Hepatic stellate cell (primary cell): ENCODE data around the gene CES1.
"Not testable (repeated sequence)": the region's sequence is repeated elsewhere in the genome, so short reads cannot be mapped to it uniquely, and the experiment has no call there.

Experiments
- DNase-seq: peaks from one replicate; pipeline ENCODE4 v3.0.0; 2011; ENCODE audit warnings: low spot score

Gene CES1

DNA sequence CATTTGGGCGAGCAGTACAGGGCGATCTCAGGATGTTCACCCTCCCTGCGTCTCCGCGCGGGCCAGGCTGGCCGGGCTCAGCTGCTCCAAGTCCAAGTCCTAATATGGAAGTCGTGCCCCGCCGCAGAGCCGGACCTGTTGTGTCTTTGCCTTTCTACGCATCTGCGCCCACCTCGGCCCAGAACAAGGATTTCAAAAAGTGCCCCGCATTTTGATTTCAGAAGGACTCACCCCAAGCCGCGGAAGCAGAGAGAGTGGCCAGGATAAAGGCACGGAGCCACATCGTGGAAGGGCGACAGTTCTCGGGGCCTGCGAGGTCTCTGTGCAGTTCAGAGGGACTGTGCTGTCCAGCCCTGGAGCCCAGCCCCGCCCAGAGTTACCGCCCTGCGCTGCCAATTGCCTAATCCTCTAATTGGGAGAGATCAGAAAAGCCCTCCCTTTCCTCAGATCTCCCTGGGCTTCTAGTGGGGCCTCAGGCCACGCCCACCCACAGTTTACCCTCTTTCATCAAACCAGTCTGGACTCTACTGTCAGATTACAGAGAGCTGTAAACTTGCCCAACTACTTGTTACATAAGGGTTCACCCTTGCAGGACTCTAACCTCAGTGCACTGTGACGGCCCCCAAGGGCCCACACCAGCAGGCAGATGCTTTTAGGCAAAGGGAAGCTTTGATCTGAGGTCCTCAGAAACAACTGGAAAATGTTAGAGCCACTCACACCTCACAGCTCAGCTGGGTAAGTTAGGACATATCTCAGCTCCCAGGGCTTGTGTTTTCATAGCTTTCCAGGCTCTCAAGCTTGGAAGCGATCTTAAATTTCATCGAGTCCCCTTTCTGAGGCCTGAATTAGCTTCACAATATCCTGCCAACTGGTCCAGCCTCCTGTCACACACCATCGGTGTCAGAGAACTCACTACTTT lies at the start of gene CES1:
Gene CES1 (minus strand): TSS at position 324 of the 919 bp plus-strand sequence. CDS start 41 bp downstream, at position 283.
- DNase-seq: no peak

DNA sequence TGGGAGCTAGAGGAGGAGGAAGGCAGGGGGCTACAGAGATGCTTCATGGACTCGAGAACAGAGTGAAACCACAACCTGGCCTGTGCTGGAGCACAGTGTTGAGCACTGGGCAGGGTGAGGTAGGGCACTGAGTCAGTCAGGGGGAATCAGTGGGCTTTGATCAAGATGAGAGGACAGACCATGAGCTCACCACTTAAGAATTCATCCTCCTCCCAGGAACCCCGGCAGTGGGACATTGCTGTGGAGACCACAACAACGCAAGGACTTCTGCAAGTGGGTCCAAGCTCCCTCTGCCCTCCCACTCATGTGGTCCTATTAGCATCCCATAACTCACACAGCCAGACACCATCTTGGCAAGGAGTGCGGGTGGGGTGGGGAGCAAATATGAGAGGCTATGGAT lies 44.0 kb upstream of the CES1 start:
- no peak for DNase-seq

DNA sequence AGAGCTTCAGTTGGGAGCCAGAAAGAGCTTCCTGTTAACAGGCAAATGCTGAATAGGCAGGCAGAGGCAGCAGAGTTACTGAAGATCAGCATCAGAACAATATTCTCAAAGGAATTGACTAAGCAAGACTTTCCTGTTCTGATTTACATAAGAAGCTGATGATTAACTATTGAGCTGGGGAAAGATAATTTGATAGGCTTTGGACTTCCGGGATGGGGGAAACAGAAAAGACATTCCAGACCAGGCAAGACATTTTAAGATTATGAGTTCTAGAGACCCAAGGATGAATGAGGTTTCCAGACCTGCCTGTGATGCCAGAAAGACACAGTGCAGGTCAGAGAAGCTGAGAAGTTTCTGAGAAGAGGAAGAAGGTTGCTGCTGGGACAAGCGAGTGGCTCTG lies 42.4 kb upstream of the CES1 start, which contains the start of gene CES5A:
Gene CES5A (minus strand): TSS at position 101 of the 400 bp plus-strand sequence. CDS start 152 bp downstream, outside the sequence.
- no peak for DNase-seq

DNA sequence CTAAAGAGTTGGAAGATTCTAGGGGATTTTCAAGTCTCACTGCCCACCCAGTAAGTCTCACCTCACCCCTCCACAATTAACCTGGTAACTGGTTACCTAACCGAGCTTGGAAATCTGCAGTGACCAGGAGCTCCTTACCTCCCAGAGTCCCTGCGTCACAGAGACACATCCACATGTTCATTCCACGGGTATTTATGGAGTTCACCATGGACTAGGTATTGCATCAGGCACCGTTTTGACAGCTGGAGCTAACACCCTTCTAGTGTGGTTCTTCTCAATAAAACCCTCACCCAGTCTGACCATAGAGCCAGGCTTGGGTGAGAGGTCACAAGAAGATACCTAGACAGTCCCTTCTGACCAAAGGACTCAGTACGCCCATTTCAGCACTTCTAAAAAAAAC lies 40.2 kb upstream of the CES1 start:
- DNase-seq: no peak

DNA sequence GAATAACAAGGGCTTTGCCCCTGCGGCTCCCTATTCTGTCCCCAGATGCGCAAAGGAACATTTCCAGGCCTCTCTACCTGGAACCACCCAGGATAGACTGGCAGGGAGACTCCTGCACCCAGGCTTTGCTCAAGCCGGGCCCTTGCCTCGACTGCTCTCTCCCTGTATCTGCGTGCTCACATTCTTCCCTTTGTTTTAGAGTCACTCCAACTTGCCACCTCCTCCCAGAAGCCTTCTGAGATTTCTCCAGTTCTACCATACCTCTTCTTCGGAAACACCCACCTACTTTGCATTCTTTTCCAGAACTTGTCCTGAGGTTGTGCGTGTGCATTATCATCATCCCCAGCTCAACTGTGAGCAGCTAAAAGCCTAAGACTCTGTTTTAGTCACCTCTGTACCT lies 39.2 kb upstream of the CES1 start:
- no peak for DNase-seq

DNA sequence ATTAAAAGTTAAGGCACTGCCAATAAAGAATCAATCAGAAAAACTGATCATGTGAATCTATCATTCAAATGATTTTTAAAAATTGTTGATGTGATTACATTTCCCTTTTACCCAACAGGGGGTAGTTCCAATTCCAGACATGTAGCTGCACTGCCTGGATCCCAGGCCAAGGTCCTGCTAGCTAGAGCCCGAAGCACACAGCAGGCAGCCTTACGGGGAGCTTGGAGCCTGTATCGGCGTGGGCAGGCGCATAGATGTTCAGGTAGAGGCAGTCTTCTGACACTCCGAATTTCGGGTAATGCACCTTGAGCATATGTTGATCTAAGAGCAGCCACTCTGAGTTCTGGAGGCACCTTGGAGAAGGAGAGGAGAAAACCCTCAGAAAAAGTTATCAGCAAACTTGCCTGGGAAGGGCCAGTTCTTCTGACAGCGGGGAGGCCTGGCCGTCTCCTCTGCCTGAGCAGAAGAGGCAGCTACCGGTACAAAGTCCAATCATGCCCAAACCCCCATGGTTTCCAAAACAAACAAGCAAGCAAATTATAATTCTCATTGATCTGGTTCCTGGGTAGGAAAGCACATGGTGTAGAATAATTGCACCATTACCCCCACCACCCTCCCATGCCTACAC lies 38.6 kb upstream of the CES1 start:
- no peak for DNase-seq

DNA sequence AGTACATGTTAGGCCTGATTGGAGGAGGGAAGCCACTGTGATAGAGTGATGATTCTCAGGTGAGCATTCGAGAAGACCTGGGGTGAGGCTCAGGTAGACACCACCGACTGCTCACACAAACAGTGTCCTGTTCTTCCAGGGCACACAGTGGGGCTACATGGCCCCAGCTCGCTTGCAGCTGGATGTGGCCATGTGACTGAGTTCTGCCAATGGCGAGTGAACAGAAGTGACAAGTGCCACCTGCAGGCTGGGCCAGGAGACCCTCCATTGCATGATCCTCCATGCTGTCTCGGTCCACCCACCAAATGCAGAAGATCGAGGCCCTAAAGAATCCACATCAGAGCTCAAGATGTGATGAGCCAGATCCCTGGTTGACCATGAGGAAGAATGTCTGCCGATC lies 36.1 kb upstream of the CES1 start:
- no peak for DNase-seq

DNA sequence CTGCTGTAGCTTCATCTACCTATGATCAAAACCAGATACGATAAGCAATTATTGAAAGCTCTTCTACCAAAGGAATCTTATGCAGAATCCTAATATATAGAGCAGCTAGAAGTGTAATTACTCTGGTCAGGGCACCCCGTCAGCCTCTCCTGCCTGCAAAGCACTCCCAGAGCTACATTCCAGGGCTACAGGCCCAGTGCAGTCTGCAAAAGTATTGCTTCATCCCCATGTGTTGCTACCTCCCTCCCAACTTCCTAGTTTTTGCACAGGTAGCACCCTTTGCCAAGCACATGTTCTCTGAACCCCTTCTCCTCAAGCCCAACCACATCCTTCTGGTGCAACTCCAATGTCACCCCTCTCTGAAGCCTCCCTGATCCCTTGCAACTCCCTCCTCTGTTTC lies 35.2 kb upstream of the CES1 start:
- DNase-seq: no peak

DNA sequence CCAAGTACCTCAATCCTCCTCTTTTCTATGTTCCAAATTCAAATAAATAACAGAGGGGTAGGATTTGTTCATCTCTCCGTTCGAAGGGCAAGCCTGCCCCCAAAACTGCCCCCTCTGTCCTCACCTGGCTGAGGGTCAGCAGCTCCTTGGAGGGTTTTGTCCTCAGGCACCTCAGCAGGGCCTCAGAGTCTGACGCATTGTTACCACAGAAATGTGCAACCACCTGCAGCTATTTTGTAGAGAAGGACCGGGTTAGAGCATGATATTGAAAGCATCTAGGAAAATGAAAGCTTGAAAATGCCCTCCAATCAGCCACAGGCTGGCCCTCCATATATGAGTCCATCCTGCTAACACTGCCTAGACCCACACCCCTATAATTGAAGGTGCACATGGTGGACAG lies 28.4 kb upstream of the CES1 start:
- no peak for DNase-seq

DNA sequence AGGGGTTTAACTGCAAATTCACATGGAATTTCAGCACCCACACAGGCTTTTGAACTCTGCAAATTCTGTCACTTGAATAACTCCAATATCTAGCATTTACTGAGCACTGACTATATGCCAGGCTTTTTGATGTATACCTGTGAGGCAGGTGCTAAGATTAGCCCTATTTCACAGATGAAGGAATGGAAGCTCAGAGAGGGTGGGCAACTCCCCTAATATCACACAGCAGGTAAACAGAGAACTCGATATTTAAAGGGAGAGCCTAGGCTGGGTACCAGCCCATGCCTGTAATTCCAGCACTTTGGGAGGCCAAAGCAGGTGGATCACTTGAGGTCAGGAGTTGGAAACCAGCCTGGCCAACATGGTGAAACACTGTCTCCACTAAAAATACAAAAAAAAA lies 24.8 kb upstream of the CES1 start:
- not testable (repeated sequence) for DNase-seq

DNA sequence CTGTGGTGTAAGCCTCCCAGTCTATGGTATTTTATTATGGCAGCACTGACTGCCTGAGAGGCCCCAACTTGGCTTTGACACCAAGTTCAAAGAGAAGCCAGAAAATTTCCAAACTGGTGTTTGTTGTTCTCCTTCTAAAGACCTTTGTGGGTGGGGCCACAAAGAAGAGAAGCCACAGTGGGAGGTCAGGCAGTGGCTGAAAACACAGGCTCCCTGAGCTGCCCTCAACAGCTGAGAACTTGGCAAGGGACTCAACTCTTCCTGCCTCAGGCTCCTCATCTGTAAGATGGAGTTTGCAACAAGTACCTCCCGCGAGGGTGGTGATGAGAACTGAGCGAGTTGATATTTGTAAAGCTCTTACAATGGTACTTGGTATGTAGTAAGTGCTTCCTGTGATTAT lies 24.1 kb upstream of the CES1 start:
- no peak for DNase-seq

DNA sequence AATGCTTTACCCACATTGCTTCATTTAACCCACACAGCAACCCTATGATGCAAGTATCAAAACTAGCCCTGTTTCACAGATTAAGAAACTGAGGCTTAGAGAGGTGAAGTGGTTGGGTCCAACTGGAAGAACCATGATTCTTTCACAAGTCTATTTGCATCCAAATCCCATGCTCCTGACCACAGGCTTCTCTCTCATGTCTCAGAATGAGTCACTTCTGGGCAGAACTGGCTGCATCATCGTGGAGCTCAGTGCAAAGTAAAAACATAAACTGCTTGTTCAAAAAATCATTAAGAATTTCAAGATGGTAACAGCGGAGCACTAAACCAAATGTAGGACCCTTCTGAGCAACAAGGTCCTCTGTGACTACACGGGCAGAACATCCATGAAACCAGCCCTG lies 20.2 kb upstream of the CES1 start:
- no peak for DNase-seq

DNA sequence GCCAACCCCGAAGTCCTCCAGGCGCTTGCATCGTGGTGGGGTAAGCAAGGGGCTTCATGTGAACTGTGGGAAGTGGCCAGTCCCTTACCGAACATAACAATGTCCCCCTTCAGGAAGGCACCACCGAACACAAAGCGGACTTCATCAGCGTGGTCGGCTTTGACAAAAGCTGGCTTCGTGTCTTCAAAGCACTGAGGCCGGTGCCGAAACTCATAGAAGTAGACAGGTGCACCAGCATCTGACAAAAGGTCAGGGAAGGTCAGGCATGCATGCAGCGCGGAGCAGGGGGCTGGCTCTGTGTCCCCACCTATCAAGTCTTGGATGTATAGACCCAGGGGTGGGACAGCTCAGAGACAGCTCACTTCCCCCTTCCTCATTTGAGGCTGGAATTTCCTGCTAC lies 16.6 kb upstream of the CES1 start:
- DNase-seq: no peak

DNA sequence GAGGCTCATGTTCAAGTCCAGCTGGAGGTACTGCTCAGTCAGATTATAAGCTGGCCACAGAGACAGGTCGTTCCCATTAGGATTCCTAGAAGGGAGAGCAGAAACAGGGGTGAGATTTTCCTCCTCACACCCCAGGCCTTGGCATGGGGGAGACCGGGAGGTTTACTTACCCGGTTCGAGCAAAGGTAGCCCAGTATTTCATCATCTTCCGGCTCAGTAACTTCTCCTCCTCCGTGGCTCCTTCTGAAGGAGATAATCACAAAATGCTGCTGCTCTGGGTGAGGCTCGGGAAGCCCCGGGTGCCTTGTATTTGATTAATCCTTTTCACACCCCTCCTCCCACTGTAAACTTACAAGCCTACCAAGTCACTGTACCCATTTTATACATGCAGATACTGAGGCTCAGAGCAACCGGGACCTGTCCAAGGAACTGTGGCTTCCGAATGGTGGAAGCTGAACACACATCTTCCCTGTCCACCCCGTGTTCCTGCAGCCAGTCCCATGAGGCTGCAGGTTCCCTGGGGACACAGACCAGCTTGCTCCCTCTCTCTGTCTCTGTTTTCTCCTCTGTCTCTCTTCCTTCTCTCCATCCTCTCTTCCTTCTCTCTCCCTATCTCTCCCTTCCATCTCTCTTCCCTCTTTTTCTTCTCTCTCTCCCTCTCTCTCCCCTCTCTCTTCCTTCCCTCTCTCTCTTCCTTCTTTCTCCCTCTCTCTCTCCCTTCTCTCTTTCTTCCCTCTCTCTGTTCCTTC lies 13.9 kb upstream of the CES1 start:
- no peak for DNase-seq

DNA sequence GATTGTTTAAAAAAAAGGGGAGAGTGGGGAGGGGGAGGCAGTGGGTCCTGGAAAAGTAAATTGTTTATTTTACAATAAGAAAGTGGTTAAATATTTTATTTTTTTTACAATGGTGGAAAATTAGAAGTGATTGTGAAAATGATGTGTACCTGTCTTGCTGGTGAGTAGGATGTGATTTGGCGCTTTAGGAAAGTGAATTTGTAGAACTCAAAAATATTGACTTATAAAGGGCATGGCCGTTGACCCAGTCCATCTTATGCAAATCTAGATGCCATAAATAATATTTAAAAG lies 10.2 kb upstream of the CES1 start:
- DNase-seq: no peak

DNA sequence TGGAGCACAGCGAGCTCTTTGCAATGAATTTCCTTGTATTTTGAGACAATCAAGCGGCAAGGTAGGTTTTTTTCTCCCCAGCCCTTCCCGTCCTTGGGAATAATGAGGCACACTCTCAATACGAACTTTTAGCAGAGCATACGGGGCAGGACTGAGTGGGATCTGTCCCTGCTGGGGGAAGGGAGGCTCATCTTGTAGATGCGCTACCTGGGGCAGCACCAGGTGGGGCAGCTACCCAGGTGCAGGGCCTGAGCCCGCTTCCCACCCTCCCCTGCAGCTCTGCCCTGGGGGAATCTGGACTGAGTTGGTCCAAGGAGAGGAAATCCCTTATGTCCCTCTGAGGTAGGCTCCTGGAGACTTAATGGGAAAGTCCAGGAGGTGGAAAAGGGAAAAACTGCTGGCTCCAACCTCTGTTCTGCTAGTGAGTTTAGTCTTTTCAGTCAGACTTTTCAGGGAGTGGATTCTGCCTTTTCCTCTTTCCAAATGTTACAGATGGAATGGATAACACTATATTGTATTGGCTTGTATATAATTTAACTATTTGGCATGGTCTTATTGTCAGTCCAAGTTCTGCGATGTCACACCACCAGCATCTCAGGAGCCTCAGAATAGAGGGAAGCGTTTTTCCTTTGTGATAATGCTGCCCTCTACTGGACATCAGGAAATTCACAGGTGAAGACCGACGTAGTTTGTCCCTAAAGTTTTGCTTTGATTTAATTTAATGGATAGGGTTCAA lies 9.6 kb upstream of the CES1 start:
- DNase-seq: peak; percentile 53

DNA sequence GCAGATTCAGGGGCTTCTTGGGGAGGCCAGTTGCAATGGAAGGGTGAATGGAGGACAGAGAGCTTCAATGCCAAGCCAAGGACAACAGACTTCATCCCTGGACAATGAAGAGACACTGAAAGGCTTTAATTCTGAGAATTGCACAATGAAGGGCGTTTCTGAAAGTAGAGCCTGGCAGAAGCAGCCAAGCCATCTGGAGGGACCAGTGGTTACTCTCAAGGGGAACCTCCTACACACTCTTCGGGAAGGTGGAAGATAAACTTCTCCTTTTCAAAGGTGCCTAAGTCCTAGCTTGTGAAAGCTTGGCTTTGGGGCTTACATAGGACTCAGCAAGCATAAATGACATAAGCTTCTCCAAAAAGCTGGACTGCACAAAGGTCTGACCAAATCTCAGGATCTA lies 6.2 kb upstream of the CES1 start:
- no peak for DNase-seq

DNA sequence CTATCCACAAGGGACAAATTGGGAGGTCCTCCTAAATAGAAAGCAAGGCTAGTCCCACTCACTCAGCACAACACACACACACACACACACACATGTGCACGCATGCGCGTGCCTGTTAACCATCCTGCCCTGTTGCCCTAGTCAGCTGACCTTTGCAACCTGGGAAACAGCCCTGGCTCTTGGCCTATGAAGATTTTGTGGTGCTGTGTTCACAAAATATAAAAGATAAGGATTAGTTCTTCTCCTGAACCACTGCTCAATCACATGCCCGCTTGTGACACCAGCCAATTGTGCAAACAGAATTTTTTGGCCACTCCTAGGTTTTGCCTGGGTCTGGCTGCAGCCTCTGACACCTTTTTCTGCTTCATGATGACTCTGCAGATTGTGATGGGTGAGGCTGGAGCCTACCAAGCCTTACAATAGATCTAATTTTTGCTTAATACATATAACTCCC lies 3.3 kb upstream of the CES1 start:
- DNase-seq: no peak

DNA sequence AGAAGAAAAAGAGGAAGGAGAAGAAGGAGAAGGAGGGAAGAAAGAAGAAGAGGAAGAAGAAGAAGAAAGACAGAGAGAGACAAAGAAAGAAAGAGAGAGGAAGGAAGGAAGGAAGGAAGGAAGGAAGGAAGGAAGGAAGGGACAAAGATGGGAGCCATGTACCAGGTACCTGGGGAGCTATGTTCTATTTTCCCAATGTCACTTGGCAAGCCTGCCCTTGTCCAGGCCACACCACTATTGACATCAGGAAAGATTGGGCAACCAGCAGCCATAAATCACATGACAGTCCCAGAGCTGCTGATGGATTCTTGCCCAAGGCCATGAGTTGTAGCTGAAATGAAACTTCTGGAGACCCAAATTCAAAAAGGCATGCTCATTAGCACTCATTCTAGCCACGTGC lies 2.7 kb upstream of the CES1 start:
- DNase-seq: no peak

DNA sequence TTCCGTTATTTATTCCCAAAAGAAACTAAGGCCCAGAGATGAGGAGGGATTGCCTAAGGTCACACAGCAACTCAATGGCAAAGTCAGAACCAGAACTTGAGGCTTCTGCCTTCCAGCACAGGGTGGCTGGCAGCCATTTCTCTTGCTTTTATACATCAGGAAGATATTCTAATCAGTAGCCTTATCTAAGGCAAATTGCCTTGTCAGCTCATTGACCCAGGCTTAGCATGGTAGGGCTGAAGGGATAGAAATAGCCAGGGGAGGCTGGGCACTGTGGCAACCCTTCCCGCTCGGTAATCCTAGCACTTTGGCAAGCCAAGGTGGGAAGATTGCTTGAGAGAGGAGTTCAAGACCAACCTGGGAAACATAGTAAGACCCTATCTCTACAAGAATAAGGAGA lies 2.3 kb upstream of the CES1 start:
- DNase-seq: not testable (repeated sequence)

DNA sequence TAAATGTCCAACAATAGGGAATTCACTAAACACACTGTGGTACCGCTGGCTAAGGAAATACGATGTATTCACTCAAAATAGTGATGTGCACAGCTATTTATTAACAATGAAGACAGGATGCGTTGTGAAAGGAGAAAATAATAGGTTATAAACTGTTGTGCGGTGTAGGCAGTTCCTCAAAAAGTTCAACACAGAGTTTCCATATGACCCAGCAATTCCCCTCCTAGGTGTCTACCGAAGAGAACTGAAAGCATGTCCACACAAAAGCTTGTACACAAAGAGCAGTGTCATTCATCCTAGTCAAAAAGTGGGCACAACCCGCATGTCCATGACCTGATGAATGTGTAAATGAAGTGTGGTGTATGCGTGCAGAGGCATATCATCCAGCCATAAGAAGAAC lies 1.2 kb upstream of the CES1 start:
- no peak for DNase-seq

DNA sequence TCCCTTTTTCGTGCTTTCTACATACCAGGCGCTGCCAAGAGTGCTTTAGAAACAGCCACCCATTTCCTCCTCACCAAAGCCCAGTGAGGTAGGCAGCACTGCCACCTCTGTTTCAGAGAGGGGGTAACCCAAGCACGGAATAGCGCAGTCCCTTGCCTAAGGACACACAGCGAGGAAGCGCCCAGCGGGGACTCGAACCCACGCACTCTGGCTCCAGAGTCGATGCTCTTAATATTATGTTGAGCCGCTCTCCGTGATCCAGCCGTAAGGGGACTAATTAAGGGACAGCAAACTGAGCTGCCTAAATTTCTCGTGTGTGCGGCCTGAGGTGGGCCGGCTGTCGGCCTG lies 497 bp downstream of the CES1 start:
- DNase-seq: no peak
